HEK293 (cell line): ENCODE measurements around the gene RHOG.

Experiments
- CTCF ChIA-PET: fragments of 350-600 bp; formaldehyde crosslinking; extraction: SDS; loops from one replicate; lab custom pipeline; 2021; ENCODE audit warnings: antibody characterized with exemption; lab: Yijun Ruan, JAX
- POLR2A ChIA-PET: fragments of 300-600 bp; formaldehyde crosslinking; extraction: SDS; loops from one replicate; lab custom pipeline; 2020; ENCODE audit warnings: antibody characterized with exemption, inconsistent platforms; lab: Yijun Ruan, JAX
- H3K27ac ChIP-seq: fragments of 200-500 bp; sonication (Bioruptor generic); 2 replicates; pipeline ENCODE4 v1.5.1; 2014; ENCODE audit warnings: low read depth, low read length, control low read depth, inconsistent platforms; ENCODE audit errors: extremely low read depth
- H3K36me3 ChIP-seq, 2 experiments: fragments of 200-500 bp in 1 of 2; sonication (Bioruptor generic) in 1 of 2; 1 replicate in 1 of 2; 2 replicates in 1 of 2; pipeline ENCODE4 v1.5.1; 2014 to 2017; ENCODE audit warnings: inconsistent platforms in 2 of 2, low read length in 2 of 2; ENCODE audit not compliant: control insufficient read depth in 2 of 2, insufficient read depth in 1 of 2
- H3K4me1 ChIP-seq: fragments of 200-500 bp; sonication (Bioruptor generic); 2 replicates; pipeline ENCODE4 v1.5.1; 2014; ENCODE audit warnings: mild to moderate bottlenecking, low read length, inconsistent platforms; ENCODE audit not compliant: control insufficient read depth, insufficient read depth
- H3K4me3 ChIP-seq: 2 replicates; pipeline ENCODE4 v1.5.1; 2011; ENCODE audit warnings: low read depth, mild to moderate bottlenecking, control low read depth, low read length, moderate library complexity
- H3K9me3 ChIP-seq: fragments of 200-500 bp; sonication (Bioruptor generic); 2 replicates; pipeline ENCODE4 v1.5.1; 2014; ENCODE audit warnings: low read depth, low read length, inconsistent platforms; ENCODE audit not compliant: control insufficient read depth, insufficient read depth
- ATF2 ChIP-seq: fragments of 450-650 bp; formaldehyde crosslinking; IDR thresholded peaks from 2 replicates; pipeline ENCODE4 v1.5.1; 2016; ENCODE audit warnings: missing biosample characterization, missing genetic modification characterization, low read depth
- CTCF ChIP-seq: fragments of 450-650 bp; formaldehyde crosslinking; IDR thresholded peaks from 2 replicates; pipeline ENCODE4 v1.5.1; 2016; ENCODE audit warnings: missing biosample characterization, missing genetic modification characterization
- ELK4 ChIP-seq: IDR thresholded peaks from 2 replicates; pipeline ENCODE4 v1.6.1; 2011; ENCODE audit warnings: mild to moderate bottlenecking, low read depth, low read length, borderline replicate concordance
- GFI1B ChIP-seq: fragments of 450-650 bp; formaldehyde crosslinking; IDR thresholded peaks from 2 replicates; pipeline ENCODE4 v1.5.1; 2016; ENCODE audit warnings: missing biosample characterization, missing genetic modification characterization
- HIC1 ChIP-seq: fragments of 450-650 bp; formaldehyde crosslinking; IDR thresholded peaks from 2 replicates; pipeline ENCODE4 v1.5.1; 2016; ENCODE audit warnings: missing biosample characterization, missing genetic modification characterization
- IKZF3 ChIP-seq: fragments of 450-650 bp; IDR thresholded peaks from 2 replicates; pipeline ENCODE4 v1.5.0; 2018; ENCODE audit warnings: missing biosample characterization, mild to moderate bottlenecking, missing genetic modification characterization, moderate library complexity
- ZNF174 ChIP-seq: fragments of 450-650 bp; formaldehyde crosslinking; IDR thresholded peaks from 2 replicates; pipeline ENCODE4 v1.5.0; 2017; ENCODE audit warnings: missing biosample characterization, mild to moderate bottlenecking, missing genetic modification characterization
- ZNF175 ChIP-seq: fragments of 450-650 bp; formaldehyde crosslinking; IDR thresholded peaks from 2 replicates; pipeline ENCODE4 v1.5.1; 2016; ENCODE audit warnings: missing biosample characterization, missing genetic modification characterization
- ZNF18 ChIP-seq: fragments of 450-650 bp; formaldehyde crosslinking; IDR thresholded peaks from 2 replicates; pipeline ENCODE4 v1.5.1; 2016; ENCODE audit warnings: missing biosample characterization, missing genetic modification characterization
- ZNF335 ChIP-seq: fragments of 450-650 bp; formaldehyde crosslinking; conservative IDR thresholded peaks from 2 replicates; pipeline ENCODE4 v1.5.1; 2016; ENCODE audit warnings: missing biosample characterization, missing genetic modification characterization
- ZNF354C ChIP-seq: fragments of 450-650 bp; formaldehyde crosslinking; IDR thresholded peaks from 2 replicates; pipeline ENCODE4 v1.5.1; 2016; ENCODE audit warnings: missing biosample characterization, missing genetic modification characterization, low read depth, borderline replicate concordance
- ZNF404 ChIP-seq: fragments of 450-650 bp; formaldehyde crosslinking; IDR thresholded peaks from 2 replicates; pipeline ENCODE4 v1.5.1; 2017; ENCODE audit warnings: missing biosample characterization, missing genetic modification characterization
- ZNF423 ChIP-seq: fragments of 450-650 bp; formaldehyde crosslinking; IDR thresholded peaks from 2 replicates; pipeline ENCODE4 v1.5.1; 2016; ENCODE audit warnings: missing biosample characterization, missing genetic modification characterization
- ZNF585B ChIP-seq: fragments of 450-650 bp; formaldehyde crosslinking; IDR thresholded peaks from 2 replicates; pipeline ENCODE4 v1.5.1; 2016; ENCODE audit warnings: missing biosample characterization, missing genetic modification characterization
- ZNF596 ChIP-seq: fragments of 450-650 bp; IDR thresholded peaks from 2 replicates; pipeline ENCODE4 v1.5.0; 2018; ENCODE audit warnings: missing biosample characterization, mild to moderate bottlenecking, missing genetic modification characterization, moderate library complexity
- ZNF610 ChIP-seq: fragments of 450-650 bp; formaldehyde crosslinking; IDR thresholded peaks from 2 replicates; pipeline ENCODE4 v1.5.1; 2016; ENCODE audit warnings: missing biosample characterization, missing genetic modification characterization, borderline replicate concordance
- ZNF629 ChIP-seq: fragments of 450-650 bp; formaldehyde crosslinking; IDR thresholded peaks from 2 replicates; pipeline ENCODE4 v1.5.1; 2017; ENCODE audit warnings: missing biosample characterization, missing genetic modification characterization
- ZNF654 ChIP-seq: fragments of 450-650 bp; formaldehyde crosslinking; IDR thresholded peaks from 2 replicates; pipeline ENCODE4 v1.5.1; 2016; ENCODE audit warnings: low read depth, missing biosample characterization, missing genetic modification characterization
- ZNF707 ChIP-seq: fragments of 450-650 bp; formaldehyde crosslinking; IDR thresholded peaks from 2 replicates; pipeline ENCODE4 v1.5.1; 2016; ENCODE audit warnings: missing biosample characterization, missing genetic modification characterization
- ZNF785 ChIP-seq: fragments of 450-650 bp; formaldehyde crosslinking; IDR thresholded peaks from 2 replicates; pipeline ENCODE4 v1.5.1; 2016; ENCODE audit warnings: missing biosample characterization, missing genetic modification characterization
- ZNF830 ChIP-seq: fragments of 450-650 bp; IDR thresholded peaks from 2 replicates; pipeline ENCODE4 v1.5.0; 2018; ENCODE audit warnings: missing biosample characterization, missing genetic modification characterization, low read depth, mild to moderate bottlenecking, moderate library complexity
- ZSCAN18 ChIP-seq: fragments of 450-650 bp; formaldehyde crosslinking; IDR thresholded peaks from 2 replicates; pipeline ENCODE4 v1.5.1; 2016; ENCODE audit warnings: missing biosample characterization, missing genetic modification characterization

The RHOG gene

GRCh38 chr11:3855808-3856491 is 15.2 kb upstream of the RHOG start (continued):
- TF ChIP-seq CTCF (tag by site-specific recombination) (peak; percentile 30), ZNF335 (tag by site-specific recombination) (peak; percentile 68; the same call in 1 of the 2 replicates), ATF2 (tag by site-specific recombination) (no peak), HIC1 (tag by site-specific recombination) (0 out of 2 replicates have a peak, but pooled peaks have one; percentile 43), ELK4 (no peak)

- Histone ChIP-seq H3K4me3 (peak within 1 kb of the TSS; percentile 87), H3K36me3 (no peaks in the 10 kb centered on the region), H3K27ac (peak within 1 kb of the TSS; percentile 77), H3K4me1 (no peaks in the 10 kb centered on the region), H3K9me3 (no peaks in the 10 kb centered on the region)
- CTCF ChIA-PET = interaction anchor here (0.6 to 19.6 kb wide), 55 partner anchors 10 to 244 kb away, joined by 3 to 589 read pairs (median 5); partner anchors contain the start of genes PGAP2, RHOG and RRM1
- POLR2A ChIA-PET = interaction anchor here (0.5 to 2.6 kb wide), 19 partner anchors 11 to 241 kb away, joined by 3 to 45 read pairs (median 4); partner anchors contain the start of genes PGAP2 and RHOG
- TF ChIP-seq ZNF596 (tag by site-specific recombination) = no peak
- no peak for TF ChIP-seq ZSCAN18 (tag by site-specific recombination)
- no peak for TF ChIP-seq ZNF175 (tag by site-specific recombination)
- TF ChIP-seq ZNF785 (tag by site-specific recombination) = no peak
- TF ChIP-seq ZNF830 (tag by site-specific recombination) = no peak
- TF ChIP-seq ZNF654 (tag by site-specific recombination) = peak; percentile 61
- TF ChIP-seq ZNF610 (tag by site-specific recombination) = no peak
- TF ChIP-seq ZNF354C (tag by site-specific recombination) = no peak
- no peak for TF ChIP-seq ZNF707 (tag by site-specific recombination)
- no peak for TF ChIP-seq GFI1B (tag by site-specific recombination)
- TF ChIP-seq ZNF18 (tag by site-specific recombination) = no peak
- TF ChIP-seq ZNF585B (tag by site-specific recombination) = no peak
- 0 out of 2 replicates have a peak, but pooled peaks have one; percentile 33 for TF ChIP-seq IKZF3 (tag by site-specific recombination)
- TF ChIP-seq ZNF174 (tag by site-specific recombination) = no peak
- no peak for TF ChIP-seq ZNF629
- TF ChIP-seq ZNF423 = 0 out of 2 replicates have a peak, but pooled peaks have one; percentile 40
- TF ChIP-seq ATF2 (tag by site-specific recombination) = no peak
- no peak for TF ChIP-seq ZNF404 (tag by site-specific recombination)
Observed at GRCh38 chr11:3854977-3855807, 14.4 kb upstream of the RHOG start, which contains the start of gene STIM1. Gene STIM1, plus strand, starts transcription at chr11:3855664. Its CDS starts 607 bp downstream, at chr11:3856271.
